SKM-1 (cell line): ENCODE data around the gene FAM216A.
A peak's percentile ranks its signal among the peaks of the same experiment; 100 is the strongest.
"Not testable (repeated sequence)": the region's sequence is repeated elsewhere in the genome, so short reads cannot be mapped to it uniquely, and the experiment has no call there.

ENCODE experiments used
- DNase-seq: peaks from one replicate; lab custom pipeline; 2025; ENCODE audit not compliant: unreplicated experiment; lab: John Stamatoyannopoulos, UW

Gene FAM216A

DNA sequence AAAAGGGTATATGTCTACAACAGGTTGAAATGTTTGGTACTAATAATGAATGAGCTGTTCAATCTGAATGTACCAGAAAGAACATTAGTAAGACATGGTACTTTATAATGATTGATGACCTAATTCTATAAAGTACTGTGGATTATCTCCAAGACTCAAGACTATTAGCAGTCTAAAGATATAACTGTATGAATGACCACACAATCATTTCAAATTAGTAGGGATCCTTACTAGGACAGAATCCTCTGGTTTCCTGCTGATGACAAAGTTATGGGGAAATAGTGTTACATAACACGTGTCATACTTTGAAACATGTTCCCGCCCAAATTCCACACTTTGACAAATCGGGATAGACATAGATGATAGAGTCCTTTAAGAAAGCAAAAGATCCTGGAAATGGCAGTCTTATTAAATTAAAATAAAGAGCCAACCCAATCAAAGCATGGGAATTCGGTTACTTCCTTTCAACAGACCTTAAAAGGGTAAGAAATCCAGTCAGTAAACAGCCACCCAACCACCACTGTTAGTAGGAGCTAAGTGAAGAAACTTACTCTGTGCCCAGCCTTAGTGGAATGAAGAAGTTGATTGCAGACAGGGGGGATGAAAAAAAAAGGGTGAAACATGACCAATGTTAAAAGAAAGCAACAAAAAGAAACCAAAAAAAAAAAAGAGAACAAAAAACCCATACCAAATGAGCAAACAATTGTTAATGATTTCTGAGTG, 30.5 kb downstream of the FAM216A start:
- DNase-seq, result peak; percentile 1

DNA sequence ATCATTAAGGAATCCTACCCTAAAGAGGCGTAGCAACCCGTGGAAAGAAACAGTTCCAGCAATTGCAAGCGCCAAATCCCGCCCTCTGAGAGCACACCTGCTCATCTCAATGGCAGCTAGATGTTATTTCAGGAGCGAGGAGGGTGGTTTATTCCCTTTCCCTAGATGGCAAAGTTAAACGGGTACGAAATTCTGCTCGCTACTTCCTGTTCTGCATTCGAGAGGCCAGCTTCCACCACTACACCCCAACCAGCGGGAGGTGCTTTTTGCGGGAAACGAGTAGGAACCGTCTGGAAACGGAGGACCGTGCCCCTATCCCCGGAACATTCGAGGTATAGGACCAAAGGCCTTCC, 32.7 kb downstream of the FAM216A start:
- peak; percentile 4 for DNase-seq

DNA sequence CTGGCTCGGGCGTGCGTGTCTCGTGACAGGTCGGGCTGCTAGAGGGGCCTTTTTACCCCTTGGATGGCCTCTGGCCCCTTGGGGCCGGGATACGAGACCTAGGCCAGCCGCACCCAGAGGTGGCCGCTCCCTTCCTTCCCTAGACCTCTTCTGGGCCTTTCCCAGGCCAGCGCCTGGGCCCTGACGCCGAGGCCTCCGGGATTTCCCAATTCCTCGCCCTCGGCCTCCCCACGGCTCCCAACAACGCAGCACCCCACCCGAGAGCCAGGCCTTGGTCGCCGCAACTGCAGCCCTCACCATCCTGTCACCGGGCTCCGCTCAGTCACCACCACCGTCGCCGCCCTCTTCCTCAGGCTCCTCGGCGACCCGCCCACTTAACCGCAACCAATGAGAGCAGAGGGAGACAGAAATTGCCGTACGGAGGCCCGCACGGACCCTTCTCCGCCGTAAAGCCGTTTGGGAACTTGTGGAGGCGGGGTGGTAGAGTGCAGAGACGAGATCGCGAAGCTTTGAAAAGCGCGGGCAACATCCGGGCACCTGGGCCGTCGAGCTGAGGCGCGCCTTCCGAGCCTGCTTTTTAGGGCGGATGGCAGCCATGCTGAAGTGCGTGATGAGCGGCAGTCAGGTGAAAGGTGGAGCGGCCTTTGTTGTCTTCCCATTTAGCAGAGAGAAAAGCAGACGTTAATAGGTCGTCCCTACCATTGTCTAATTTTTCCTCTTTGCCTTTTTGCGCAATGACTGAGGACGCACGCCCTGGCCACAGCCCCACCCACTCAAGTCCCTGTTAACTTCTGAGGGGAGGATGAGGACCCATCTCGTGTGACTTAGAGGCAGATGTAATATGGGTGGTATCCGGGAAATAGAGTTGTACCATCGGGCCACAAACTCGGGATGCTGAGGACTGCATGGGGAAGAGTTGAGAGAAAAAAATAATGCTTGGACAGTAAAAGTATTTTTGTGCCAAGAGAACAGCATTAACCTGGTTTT, 33.4 kb downstream of the FAM216A start, which contains the start of the genes RAD9B and VPS29:
Gene RAD9B, plus strand, starts transcription at position 580 of the 987 bp plus-strand sequence. Its CDS starts 7 bp downstream, at position 587.
Gene VPS29, minus strand, starts transcription at position 360 of the 987 bp plus-strand sequence. Its CDS starts 60 bp downstream, at position 300.
- DNase-seq, result peak; percentile 73

DNA sequence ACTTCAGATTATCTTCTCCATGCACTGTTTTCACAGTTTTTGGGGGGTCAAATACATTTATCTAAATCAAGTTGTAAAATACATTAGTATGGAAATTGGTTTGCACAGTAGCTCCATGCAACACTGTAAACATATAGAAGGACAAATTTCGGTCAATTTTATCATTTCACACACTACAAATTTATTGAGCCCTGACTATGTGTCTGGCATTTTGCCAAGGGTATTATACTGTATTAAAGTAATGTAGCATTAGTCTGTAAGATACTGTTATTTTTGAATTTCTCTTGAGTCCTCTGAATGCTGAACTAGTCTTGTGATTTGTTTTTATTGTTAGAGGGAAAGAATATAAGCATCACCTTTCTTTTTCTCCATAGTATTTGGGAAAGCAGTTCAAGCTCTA, 34.8 kb downstream of the FAM216A start:
- no peak for DNase-seq

DNA sequence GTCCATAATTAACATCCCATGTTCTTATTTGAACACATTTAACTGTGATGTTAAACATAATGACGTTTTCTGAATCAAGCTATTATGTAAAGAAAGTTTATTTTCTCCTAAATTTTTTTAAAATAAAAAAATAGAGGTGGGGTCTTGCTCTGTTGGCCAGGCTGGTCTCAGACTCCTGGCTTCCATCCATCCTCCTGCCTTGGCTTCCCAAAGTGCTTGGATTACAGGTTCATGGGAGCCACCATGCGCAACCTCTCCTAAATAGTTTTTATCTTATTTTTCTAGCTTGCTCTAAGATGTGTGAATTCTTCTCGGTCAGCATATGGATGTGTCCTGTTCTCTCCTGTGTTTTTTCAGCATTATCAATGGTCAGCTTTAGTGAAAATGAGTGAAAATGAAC, 36.7 kb downstream of the FAM216A start:
- no peak for DNase-seq

DNA sequence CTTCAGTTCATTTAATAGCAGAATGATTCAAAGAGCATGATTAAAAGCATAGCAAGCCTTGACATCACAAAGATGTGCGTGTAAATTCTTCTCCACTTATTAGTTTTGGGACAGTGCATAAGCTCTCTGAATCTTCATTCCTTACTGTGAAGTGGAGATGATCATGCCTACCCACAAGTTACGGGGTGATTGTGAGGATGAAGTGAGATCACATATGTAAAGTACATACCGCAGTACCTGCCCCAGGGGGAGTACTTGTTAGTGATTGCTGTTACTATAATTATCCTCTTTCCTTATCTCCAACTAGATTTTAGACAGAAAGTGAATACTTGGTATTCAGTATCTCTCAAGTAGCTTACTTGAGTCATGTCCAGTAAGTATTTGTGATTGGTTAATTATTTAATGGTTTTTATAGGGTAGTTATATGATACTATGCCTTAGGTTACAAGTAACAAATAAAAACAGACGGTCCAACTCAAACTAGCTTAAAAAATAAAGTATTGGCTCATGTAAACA, 39.5 kb downstream of the FAM216A start:
- no peak for DNase-seq

DNA sequence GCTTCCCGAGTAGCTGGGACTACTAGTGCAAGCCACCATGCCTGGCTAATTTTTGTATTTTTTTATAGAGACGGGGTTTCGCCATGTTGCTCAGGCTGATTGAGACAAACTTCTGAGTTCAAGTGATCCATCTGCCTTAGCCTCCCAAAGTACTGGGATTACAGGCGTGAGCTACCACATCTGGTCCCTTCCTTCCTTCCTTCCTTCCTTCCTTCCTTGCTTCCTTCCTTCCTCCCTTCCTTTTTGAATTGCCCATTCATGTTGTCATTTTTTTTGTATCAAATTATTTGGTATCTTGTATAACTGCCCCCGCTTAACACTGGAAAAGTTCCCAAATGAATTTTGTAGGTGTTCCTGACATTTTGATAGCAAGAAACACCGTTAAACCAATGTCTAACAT, 45.2 kb downstream of the FAM216A start:
- DNase-seq, result no peak

DNA sequence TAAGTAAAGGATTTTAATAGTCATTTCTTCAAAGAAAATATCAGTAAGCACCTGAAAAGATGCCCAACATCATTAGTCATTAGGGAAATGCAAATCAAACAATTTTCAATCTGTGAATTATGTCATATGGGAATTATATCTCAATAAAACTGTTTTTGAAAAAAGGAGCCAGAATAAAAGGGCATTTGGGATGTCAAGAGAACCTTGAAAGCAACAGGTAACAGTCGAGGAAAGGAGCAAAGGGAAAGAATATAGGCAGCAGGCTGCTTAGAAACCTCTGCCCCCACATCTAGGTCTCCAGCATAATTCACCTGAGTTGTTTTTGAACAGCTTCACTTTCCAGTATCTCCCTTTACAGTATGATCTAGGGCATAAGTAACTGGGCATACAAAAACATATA, 45.7 kb downstream of the FAM216A start:
- DNase-seq, result no peak

DNA sequence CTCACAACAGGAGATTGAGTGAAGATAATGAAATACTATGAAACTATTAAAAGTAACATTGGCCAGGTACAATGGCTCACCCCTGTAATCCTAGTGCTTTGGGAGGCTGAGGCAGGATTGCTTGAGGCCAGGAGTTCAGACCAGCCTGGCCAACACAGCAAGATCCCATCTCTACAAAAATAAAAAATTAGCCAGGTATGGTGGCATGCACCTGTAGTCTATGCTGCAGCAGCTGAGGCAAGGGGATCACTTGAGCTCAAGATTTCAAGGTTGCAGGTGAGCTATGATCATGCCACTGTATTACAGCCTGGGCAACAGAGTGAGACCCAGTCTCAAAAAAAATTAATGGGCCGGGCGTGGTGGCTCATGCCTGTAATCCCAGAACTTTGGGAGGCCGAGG, 48.4 kb downstream of the FAM216A start:
- DNase-seq, result no peak

DNA sequence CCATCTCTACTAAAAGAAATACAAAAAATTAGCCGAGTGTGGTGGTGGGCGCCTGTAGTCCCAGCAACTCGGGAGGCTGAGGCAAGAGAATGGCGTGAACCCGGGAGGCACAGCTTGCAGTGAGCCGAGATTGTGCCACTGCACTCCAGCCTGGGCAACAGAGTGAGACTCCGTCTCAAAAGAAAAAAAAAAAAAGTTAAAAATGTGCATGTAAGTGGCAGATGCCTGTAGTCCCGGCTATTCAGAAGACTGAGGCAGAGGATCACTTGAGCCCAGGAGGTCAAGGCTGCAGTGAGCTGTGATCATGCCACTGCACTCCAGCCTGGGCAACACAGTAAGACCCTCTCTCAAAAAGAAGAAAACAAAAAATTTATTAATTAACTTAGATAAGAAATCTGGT, 49.4 kb downstream of the FAM216A start:
- DNase-seq, result not testable (repeated sequence)

DNA sequence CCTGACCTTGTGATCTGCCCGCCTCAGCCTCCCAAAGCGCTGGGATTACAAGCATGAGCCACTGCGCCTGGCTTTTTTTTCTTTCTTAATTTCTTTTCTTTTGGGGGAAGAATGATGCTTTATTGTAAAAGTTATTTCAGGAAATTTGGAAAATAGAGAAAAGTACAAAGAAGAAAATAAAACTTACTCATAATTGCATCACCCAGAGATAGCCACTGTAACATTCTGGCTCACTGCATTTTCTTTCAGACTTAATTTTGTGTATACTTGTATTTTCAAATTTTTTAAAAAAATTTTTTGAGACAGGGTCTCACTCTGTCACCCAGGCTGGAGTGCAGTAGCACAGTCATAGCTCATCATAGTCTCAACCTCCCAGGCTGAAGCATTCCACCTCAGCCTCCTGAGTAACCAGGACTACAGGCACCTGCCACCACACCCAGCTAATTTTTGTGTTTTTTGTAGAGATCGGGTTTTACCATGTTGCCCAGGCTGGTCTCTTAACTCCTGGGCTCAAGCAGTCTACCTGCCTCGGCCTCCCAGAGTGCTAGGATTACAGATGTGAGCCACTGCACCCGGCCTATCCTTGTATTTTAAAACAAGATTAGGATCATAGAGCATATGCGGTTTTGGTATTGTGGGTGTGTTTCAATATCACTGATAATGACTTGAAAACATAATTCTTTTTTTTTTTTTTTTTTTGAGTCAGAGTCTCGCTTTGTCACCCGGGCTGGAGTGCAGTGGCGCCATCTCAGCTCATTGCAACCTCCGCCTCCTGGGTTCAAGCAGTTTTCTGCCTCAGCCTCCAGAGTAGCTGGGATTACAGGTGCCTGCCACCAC, 52.4 kb downstream of the FAM216A start:
- not testable (repeated sequence) for DNase-seq

DNA sequence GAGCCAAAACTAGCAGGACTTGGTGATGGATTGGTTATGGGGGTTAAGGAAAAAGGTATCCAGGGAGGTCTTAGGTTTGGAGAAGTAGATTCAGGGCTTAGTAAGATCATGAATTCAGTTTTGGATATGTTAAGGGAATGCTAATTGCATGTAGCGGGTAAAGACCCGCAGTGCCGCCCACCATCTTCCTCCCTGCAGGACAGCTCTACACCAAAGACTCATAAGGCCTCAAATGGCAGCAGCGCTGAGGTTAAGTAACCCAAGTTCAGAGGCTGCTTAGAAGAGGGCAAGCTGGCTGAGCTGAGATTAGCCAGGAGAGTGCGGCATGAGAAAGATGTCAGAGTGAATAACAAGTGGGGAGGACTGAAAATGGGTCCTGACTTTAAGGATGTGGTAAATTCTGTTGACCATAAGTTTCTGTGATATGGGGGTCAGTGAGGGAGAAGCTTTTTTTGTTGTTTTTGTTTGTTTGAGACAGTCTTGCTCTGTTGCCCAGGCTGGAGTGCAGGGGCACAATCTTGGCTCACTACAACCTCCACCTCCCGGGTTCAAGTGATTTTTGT, 59.7 kb downstream of the FAM216A start:
- DNase-seq, result no peak

DNA sequence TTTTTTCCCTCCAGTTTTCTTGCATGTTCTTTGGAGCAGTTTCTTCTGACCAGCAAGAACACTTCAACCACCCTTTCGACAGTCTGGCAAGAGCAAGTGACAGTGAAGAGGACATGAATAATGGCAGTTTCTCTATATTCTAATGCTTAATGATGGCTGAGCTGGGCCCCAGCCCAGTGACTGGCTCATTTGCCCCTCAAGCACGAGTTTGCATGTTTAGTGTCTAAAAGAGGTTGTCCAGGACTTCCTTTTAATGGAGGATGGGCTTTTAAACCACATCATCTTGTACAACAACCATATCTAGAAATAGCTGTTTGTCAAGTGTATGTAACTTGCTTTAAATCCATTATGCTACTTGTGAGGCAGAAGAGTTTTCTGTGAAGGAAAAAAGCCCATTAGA, 61.9 kb downstream of the FAM216A start:
- DNase-seq, result no peak

DNA sequence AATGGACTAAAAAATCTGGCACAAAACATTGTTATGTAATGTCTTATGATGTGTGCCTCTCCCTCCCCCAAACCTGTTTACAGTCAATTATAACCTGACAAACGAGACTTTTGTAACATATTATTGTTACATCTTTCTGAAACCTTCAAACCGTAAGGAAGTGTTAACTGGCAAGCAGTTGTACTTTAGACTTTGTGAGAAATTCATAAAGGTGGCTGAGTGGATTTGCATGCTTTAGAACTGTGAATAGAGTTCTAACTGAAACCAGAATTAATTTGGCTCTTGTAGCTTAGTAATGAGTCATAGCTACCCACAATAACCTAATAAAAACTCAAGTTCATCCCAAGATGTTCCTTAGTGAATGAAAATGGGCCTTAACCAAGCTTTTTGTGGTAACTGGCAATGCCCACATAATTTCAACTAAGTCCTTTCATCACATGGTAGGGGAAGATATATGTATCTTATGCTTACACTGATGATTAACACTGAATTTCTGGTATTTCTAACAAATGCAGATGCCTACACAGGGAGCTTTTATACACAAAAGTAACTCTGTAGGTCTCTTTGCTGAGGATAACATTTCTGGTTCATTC, 63.2 kb downstream of the FAM216A start:
- no peak for DNase-seq

DNA sequence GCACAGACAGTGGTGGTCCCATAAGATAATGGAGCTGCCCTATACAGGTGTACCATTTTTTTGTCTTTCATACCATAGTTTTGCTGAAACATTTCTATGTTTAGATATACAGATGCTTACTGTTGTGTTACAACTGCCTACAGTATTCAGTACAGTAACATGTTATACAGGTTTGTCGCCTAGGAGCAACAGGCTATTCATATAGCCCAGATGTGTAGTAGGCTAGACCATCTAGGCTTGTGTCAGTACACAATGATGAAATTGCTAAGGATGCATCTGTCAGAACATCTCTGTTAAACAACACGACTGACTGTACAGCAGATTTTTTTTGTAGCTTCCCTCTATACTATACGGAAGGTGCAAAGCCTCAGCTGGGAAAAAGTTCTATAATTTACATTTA, 64.0 kb downstream of the FAM216A start:
- no peak for DNase-seq

DNA sequence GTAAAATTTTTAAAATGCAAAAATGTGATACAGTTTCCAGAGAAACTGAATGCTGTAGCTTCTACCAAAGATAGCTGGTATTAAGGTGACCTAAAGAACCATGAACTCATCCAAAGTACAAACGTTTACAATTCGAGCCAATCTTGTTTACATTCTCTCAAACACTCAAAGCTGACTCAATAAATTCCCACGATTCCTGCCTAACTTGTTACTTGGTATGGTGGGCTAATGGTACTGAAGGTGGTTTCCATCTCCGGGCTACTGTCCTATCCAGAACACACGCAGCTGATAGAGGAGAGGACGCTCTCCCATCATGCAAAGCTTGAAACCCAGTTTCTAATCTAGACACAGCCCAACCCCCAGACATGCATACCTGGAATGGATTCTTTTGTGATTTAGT, 65.0 kb downstream of the FAM216A start:
- DNase-seq, result no peak

DNA sequence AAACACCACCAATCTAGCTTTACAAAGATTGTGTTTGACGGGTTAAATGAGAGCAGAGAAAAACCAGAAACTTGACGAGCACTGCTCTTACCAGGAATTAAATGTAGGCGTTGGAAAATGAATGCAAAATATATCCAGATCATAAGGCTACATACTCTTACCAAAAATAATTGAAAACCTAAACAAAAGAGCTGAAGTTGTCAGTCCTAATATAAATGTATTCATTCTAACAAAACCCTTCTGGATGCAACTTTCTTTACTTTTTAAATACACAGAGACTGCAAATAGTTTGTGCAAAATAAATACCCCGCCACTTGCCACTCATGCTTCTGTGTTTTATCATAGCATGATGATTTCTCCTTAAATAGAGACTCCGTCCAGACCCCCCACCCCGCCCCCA, 66.2 kb downstream of the FAM216A start:
- DNase-seq, result no peak

DNA sequence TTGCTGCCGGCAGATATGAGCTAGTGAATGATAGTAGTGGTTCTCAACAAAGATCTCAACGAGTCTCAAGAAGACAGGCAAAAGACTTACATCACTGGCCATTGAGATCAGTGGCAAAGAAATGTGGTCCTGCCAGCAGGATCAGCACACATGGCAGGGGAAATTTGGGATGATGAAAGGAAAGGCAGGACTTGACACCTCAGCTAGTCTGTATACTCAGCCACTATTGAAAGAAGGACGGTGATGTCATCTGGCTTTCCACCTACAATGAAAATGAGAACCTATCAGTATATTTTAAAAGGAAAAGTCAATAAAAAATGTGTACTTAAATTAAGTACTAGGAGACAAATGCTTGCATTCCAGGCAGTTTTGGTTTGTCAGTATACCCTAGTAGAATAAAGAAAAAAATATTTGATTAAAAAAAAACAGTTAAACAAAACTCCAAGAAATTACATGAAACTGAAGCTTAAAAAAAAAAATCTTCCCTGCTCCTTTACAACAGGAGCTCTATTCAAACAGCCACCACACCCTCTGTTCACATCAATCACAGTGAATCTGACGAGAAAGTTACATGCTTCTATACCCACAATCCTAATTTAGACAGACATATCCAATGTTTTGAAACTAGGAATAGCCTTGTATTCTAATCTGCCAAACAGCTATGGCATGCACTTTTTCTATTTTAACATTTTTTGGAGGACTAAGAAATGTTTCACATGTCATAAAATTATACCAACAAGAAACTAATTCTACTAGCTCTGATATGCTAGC, 68.4 kb downstream of the FAM216A start:
- no peak for DNase-seq

DNA sequence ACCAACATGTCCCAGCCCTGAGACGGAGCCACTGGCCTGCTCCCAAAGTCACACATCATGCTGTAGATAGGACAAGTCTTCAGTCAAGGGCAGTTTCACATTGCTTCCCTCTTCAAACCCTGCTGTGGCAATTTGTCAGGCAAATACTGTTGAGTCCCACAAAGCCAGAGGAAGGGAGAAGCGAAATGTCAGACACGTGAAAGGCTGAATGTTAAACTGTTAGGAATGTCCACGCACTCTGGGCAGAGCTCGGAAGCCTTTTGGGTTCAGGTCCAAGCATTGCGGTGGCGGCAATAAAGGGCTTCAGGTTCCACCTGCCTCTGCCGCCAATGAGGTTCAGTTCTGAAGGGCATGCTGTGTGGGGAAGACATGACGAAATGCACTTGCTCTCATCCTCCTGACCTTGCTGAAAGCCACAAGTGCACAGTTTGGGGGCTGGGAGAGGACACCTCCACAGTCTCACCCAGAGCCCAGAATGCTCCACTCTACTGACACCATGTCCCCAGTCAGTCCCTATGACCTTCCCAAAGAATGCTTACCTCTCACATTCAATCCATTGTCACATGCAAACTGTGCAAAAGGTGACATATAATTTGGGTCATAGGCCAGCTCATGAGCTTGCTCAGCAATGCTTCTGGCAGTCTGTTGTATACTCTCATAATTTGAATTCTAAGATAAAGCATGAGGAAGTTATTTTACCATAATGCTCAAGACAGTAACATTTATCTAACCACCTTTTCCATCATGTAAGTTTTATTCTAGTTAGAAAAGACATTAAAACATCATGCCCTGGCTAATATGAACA, 69.2 kb downstream of the FAM216A start:
- DNase-seq, result no peak
